ENCODE data around the gene NUAK2. TPM values are rescaled to one million over a fixed set of nuclear protein-coding genes. Genes with fewer than 3 reads are reported as not detected.
A peak's percentile ranks its signal among the peaks of the same experiment; 100 is the strongest.

Gene NUAK2
- total RNA-seq, 6 donors from 2014 or later: 8.5 to 14.7 (median 10.3) TPM

- Histone ChIP-seq H3K9me3 (no peaks in the 10 kb centered on the region), H3K4me1 (peaks cover 14 to 26% (median 16%) of the 10 kb centered on the region in 4 donors), H3K36me3 (no peaks in the 10 kb centered on the region), H3K4me3 (no peak overlapping the region), H3K27ac (peak overlapping the region in 2 of 4 donors; percentile 2 to 13), H3K27me3 (no peaks in the 10 kb centered on the region)
- DNase-seq: peak in 1 of 2 donors; percentile 69
- TF ChIP-seq EP300 (IDR thresholded peaks at IDR 0.05) (no peak), POLR2AphosphoS5 (IDR thresholded peaks at IDR 0.05) (no peak), CTCF (IDR thresholded peaks at IDR 0.05) (peak; percentile 74 to 88 (median 84)), POLR2A (IDR thresholded peaks at IDR 0.05) (no peak)
- peak; percentile 46 to 58 for ATAC-seq (ENCODE audit: low FRiP score in 2 of 2)
- WGBS, 2 donors: 35 to 41% methylated on average over 5 to 6 of the region's 6 CpGs
Measured at GRCh38 chr1:205325334-205325884, 3.9 kb upstream of the NUAK2 start.

GRCh38 chr1:205324781-205325180 lies 3.2 kb upstream of the NUAK2 start:
- no peak overlapping the region for H3K4me3 ChIP-seq
- WGBS, 2 donors: 34 to 38% methylated on average over 5 to 6 of the region's 6 CpGs
- no peak for TF ChIP-seq CTCF (IDR thresholded peaks at IDR 0.05)
- TF ChIP-seq POLR2AphosphoS5 (IDR thresholded peaks at IDR 0.05): no peak
- TF ChIP-seq POLR2A (IDR thresholded peaks at IDR 0.05): no peak
- no peak for TF ChIP-seq EP300 (IDR thresholded peaks at IDR 0.05)

GRCh38 chr1:205323794-205324193 lies 2.2 kb upstream of the NUAK2 start:
- no peak overlapping the region for H3K4me3 ChIP-seq
- H3K4me1 ChIP-seq: peaks cover 28 to 42% (median 32%) of the 10 kb centered on the region in 4 donors
- WGBS, 2 donors: 90 to 94% methylated on average over 6 of the region's 6 CpGs
- ATAC-seq (ENCODE audit: low FRiP score in 2 of 2) (no peak), DNase-seq (no peak)
- TF ChIP-seq EP300 (IDR thresholded peaks at IDR 0.05): no peak
- TF ChIP-seq CTCF (IDR thresholded peaks at IDR 0.05): no peak
- no peak for TF ChIP-seq POLR2AphosphoS5 (IDR thresholded peaks at IDR 0.05)
- no peak for TF ChIP-seq POLR2A (IDR thresholded peaks at IDR 0.05)
- no peak overlapping the region for H3K27ac ChIP-seq
- H3K9me3 ChIP-seq: no peaks in the 10 kb centered on the region
- H3K27me3 ChIP-seq: no peaks in the 10 kb centered on the region
- H3K36me3 ChIP-seq: no peaks in the 10 kb centered on the region

More at GRCh38 chr1:205324781-205325180, 3.2 kb upstream of the NUAK2 start:
- H3K36me3 ChIP-seq: no peaks in the 10 kb centered on the region
- peaks cover 18 to 32% (median 22%) of the 10 kb centered on the region in 4 donors for H3K4me1 ChIP-seq
- DNase-seq: no peak
- ATAC-seq (ENCODE audit: low FRiP score in 2 of 2): no peak
- H3K27ac ChIP-seq: peak overlapping the region in 2 of 4 donors; percentile 2 to 13
- H3K27me3 ChIP-seq: no peaks in the 10 kb centered on the region
- no peaks in the 10 kb centered on the region for H3K9me3 ChIP-seq

GRCh38 chr1:205321959-205322283 lies 376 bp upstream of the NUAK2 start:
- Histone ChIP-seq H3K4me1 (peaks cover 47 to 61% (median 50%) of the 10 kb centered on the region in 4 donors), H3K27ac (peak overlapping the region; percentile 89 to 96 (median 94)), H3K9me3 (no peaks in the 10 kb centered on the region), H3K36me3 (no peaks in the 10 kb centered on the region), H3K4me3 (peak overlapping the region in 3 of 4 donors; percentile 79 to 89 (median 80)), H3K27me3 (no peaks in the 10 kb centered on the region)
- DNase-seq (no peak), ATAC-seq (ENCODE audit: low FRiP score in 2 of 2) (no peak)
- TF ChIP-seq POLR2A (IDR thresholded peaks at IDR 0.05): no peak
- TF ChIP-seq EP300 (IDR thresholded peaks at IDR 0.05): no peak
- peak in 1 of 2 donors; percentile 0 for TF ChIP-seq POLR2AphosphoS5 (IDR thresholded peaks at IDR 0.05)
- TF ChIP-seq CTCF (IDR thresholded peaks at IDR 0.05): no peak
- 62 to 71% methylated on average over 3 of the region's 5 CpGs for WGBS, 2 donors

Data from upper lobe of left lung (tissue), 6 donors.